HFF-Myc (cell line): Measurements from ENCODE around the gene STEEP1.
A peak's percentile ranks its signal among the peaks of the same experiment; 100 is the strongest.

Source experiments
- DNase-seq: peaks from one replicate; pipeline ENCODE4 v3.0.0-alpha.2; 2011; ENCODE audit warnings: low read depth; ENCODE audit errors: extremely low read depth
- H3K4me3 ChIP-seq: replicated peaks from 2 replicates; pipeline ENCODE4 v1.5.1; 2011; ENCODE audit warnings: low read depth, mild to moderate bottlenecking, control low read depth, low read length
- TF ChIP-seq, protein P1 (sequence below): IDR thresholded peaks from 2 replicates; pipeline ENCODE4 v1.5.1; 2012; ENCODE audit warnings: mild to moderate bottlenecking, low read depth, low read length, control low read depth; ENCODE audit errors: missing control alignments

STEEP1 gene

DNA sequence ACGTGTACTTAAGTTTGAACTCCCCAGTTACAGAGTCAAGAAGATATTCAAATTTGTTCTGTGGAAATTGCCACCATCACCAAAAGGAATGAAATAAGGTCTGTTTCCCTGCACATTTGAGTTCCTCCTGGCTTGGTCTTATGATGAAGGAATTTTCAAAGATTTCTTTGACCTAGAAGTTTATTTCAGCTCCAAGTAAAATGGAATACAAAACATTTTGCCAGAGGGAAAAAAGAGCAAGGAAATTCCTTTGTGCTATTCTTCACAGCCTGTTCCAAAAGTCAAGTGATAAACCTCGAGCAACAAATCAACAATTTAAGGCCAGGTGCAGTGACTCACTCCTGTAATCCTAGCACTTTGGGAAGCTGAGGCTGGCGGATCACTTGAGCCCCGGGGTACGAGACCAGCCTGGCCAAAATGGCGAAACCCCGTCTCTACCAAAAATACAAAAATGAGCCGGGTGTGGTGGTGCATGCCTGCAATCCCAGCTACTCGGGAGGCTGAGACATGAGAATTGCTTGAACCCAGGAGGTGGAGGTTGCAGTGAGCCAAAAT, 37.6 kb upstream of the STEEP1 start:
- DNase-seq = no peak
- H3K4me3 ChIP-seq = no peak overlapping the region
- TF ChIP-seq, protein P1, sequence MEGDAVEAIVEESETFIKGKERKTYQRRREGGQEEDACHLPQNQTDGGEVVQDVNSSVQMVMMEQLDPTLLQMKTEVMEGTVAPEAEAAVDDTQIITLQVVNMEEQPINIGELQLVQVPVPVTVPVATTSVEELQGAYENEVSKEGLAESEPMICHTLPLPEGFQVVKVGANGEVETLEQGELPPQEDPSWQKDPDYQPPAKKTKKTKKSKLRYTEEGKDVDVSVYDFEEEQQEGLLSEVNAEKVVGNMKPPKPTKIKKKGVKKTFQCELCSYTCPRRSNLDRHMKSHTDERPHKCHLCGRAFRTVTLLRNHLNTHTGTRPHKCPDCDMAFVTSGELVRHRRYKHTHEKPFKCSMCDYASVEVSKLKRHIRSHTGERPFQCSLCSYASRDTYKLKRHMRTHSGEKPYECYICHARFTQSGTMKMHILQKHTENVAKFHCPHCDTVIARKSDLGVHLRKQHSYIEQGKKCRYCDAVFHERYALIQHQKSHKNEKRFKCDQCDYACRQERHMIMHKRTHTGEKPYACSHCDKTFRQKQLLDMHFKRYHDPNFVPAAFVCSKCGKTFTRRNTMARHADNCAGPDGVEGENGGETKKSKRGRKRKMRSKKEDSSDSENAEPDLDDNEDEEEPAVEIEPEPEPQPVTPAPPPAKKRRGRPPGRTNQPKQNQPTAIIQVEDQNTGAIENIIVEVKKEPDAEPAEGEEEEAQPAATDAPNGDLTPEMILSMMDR = no peak

DNA sequence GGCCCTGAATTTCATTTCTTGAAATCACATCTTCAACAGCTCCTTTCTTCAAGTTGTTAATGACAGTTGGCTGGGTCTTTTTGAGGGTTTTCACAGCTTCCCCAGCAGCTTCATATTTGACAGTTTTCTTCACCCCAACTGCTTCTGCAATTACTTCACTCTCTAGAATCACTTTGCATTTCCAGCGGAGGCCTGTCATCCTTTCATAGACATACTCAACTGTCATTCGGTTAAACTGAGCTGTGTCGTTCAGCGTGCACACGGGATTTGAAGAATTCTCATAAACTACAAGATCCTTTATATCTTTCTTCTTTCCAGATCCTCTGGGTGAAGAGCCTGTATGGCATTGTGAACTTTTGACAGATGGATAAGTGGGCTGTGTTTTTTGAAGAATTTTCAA, 24.6 kb upstream of the STEEP1 start:
- H3K4me3 ChIP-seq = no peak overlapping the region

DNA sequence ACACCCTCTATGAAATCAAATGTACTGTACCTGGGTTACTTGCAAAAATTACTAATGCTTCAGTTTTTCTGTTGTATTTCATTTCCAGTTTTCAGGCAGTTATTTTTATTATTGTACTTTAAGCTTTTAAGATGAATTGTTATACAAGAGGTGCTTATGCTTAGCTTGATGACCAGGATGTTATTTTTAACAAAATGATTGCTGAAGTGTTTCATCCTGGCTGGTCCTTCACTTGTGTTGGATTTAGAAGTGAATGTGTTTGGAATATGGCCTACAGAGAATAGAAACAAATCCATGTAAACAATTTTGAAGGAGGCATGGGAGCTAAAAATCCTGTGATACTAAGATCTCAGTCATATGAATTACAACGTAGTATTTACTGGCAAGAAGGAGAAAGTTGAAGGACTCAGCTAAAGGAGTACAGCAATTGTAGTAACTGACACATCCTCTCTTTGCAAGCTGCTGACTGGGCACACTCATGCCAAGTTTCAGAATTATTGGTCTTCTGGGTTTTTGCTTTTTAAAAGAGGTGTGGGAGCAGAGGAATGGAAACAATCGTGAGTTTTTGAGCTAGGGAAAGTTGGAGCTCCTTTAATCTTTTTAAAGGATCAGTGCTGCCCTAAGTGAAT, 18.3 kb upstream of the STEEP1 start:
- DNase-seq = no peak
- TF ChIP-seq, protein P1 = no peak
- no peak overlapping the region for H3K4me3 ChIP-seq

More for the DNA sequence above, 24.6 kb upstream of the STEEP1 start:
- TF ChIP-seq, protein P1 = no peak
- no peak for DNase-seq

DNA sequence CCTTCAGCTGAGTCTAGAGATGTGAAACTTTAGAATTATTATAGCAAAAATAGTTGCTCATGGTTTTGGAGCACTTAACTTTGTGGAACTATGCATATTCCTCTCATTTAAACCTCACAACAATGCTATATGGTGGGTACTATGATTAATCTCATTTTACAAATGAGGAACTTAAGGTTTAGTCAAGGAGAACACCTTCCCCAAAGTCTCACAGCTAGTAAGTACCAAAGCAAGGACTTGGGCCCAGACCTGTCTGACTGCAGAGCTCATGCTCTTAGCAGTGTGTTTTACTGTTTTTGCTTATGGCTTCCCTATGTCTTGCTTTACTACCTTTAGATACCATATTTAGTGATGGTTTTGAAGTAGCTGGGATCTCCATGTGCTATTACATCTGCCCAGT, 14.2 kb upstream of the STEEP1 start:
- DNase-seq = no peak
- H3K4me3 ChIP-seq = no peak overlapping the region
- TF ChIP-seq, protein P1 = no peak

DNA sequence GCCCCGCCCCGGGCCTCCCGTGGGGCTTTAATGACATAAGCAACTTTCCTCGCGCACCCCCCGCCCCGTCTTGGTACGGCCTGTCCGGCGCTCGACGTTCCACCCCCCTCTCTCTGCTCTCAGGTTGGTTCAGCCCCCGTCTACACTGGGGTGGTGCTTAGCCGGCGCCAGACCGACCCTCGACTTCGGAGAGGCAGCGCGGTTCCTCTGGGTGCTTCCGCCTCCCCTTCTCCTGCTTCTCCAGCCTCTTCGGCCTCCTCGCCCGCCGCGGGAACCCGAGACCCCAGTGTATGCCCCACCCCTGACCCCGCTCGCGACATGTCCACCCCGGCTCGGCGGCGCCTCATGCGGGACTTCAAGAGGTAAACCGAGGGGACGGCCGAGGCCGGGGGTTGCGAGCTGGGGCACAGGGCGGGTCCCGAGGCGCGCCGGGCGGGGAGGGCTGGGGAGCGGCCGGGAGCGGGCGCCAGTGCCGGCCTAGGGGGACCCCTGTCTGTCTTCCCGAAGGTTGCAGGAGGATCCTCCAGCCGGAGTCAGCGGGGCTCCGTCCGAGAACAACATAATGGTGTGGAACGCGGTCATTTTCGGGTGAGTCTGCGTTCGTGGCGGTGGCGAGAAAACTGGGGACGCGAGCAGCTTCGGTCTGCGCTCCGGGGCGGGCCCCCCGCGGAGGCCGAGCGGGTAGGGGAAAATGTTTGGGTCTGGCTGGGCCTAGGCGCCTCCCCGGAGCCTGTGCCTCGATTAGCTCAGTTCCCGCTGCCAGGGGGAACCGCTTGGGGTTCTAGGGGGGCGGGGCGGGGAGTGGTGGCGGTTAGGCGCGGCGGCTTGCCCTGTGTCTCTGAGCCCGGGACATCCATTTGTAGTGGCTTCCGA, 9.4 kb upstream of the STEEP1 start, which contains the start of gene UBE2A:
Gene UBE2A, plus strand, starts transcription at position 170 of the 873 bp plus-strand sequence. Its CDS starts 149 bp downstream, at position 319.
- TF ChIP-seq, protein P1 = peak; percentile 18
- peak within 1 kb of the TSS; percentile 56 for H3K4me3 ChIP-seq
- peak; percentile 50 for DNase-seq

DNA sequence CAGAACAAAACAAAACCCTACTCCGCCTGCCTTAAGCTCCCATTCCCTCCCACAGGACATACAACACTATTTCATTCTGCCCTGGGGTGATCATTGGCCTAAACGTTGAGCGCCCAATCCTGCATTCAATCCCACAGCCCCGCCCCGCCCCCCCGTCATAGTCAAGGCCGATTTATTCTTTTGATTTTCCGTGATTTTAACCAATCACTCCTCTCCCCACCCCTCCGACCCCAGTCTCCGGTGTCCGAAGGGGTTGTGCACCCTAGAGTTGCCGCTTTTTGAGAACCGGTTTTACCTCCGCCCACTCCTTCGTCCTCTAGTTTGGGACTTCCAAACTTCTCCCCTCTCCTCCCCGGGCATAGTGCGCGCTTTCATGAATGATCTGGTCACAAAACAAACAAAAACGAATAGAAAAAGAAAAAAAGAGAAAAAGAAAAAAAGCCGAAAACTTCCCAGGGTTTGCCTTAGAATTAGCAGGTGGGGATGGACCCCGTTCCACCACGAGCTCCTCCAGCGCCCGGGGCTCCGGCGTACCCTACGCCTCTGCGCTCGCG, 8.7 kb upstream of the STEEP1 start:
- DNase-seq = no peak
- peak overlapping the region; percentile 56 for H3K4me3 ChIP-seq
- TF ChIP-seq, protein P1 = no peak
